Loucy (cell line): Measurements from ENCODE around the gene PPP1R15B.

Source experiments
- EZH2phosphoT487 ChIP-seq: fragments of 200-600 bp; IDR thresholded peaks from 2 replicates; pipeline ENCODE4 v1.6.1; 2018; ENCODE audit warnings: antibody characterized with exemption, mild to moderate bottlenecking, moderate library complexity, borderline replicate concordance
- TF ChIP-seq, protein P1 (sequence below): fragments of 200-600 bp; sonication (generic); conservative IDR thresholded peaks from 2 replicates; pipeline ENCODE4 v1.5.1; 2014; ENCODE audit warnings: mild to moderate bottlenecking, antibody characterized with exemption, low read length

DNA sequence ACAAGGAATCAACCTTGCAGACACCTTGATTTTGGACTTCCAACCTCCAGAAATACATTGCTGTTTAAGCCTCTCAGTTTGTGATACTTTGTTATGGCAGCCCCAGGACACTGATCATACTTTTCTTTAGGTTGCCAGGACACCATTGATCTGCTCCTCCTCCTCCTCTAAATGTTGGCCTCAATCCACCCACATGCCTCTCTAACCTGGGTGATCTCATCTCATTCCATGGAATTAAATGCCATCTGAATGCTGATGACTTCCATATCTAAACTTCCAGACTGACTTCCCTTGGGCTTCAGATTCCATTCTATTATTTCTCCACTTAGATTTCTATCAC, 7.4 kb upstream of the PPP1R15B start:
- TF ChIP-seq EZH2phosphoT487: no peak
- TF ChIP-seq, protein P1, sequence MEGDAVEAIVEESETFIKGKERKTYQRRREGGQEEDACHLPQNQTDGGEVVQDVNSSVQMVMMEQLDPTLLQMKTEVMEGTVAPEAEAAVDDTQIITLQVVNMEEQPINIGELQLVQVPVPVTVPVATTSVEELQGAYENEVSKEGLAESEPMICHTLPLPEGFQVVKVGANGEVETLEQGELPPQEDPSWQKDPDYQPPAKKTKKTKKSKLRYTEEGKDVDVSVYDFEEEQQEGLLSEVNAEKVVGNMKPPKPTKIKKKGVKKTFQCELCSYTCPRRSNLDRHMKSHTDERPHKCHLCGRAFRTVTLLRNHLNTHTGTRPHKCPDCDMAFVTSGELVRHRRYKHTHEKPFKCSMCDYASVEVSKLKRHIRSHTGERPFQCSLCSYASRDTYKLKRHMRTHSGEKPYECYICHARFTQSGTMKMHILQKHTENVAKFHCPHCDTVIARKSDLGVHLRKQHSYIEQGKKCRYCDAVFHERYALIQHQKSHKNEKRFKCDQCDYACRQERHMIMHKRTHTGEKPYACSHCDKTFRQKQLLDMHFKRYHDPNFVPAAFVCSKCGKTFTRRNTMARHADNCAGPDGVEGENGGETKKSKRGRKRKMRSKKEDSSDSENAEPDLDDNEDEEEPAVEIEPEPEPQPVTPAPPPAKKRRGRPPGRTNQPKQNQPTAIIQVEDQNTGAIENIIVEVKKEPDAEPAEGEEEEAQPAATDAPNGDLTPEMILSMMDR: no peak
